GM19240 (cell line): ENCODE measurements around the gene C10orf105.

Experiments used
- DNase-seq: peaks from one replicate; pipeline ENCODE4 v3.0.0; 2011; ENCODE audit warnings: low spot score; ENCODE audit not compliant: insufficient read length

The C10orf105 gene, protein sequence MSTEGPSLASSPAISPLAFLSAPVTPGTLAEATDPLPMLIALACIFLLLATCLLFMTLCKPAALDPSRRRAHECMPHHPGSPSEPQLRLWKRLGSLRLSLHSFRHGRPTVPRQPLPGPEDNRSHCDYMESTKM

DNA sequence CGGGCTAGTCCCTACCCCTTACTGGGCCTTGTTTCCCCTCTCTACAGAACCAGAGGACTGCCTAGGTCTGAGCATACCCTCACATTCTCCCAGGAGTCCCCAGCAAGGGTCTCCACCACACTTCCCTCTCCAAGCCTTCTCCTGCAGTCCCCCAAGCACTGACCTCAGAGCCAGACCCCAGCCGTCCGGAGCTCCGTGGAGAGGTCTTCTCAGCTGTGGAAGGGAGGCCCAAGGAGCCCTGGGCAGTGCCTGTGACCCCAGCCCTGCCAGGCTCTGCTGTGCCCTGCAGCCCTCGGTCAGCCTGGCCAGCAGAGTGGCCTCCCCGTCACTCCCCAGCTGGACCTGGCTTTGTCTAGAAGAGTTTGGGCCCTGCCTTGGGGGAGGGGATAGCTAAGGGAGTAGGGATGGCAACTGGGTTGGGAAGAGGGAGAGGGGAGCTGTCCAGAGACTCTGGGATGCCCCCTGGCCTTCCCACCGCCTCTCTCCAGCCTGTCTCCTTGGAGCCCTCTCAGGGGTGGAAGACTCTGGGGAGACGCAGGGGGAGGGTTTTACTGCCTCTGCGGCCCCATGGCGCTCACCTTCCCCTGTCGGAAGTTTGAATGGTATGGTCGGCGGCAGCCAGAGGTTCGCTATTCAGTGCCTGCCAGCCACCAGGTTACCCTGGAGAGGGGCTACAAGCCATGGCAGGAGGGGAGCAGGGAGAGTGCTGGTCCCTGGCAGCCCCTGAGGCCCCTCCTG, at the start of gene C10orf105:
Gene C10orf105 (minus strand): TSS at position 315 of the 738 bp plus-strand sequence. CDS start 3,441 bp downstream, outside the sequence.
- DNase-seq: no peak

DNA sequence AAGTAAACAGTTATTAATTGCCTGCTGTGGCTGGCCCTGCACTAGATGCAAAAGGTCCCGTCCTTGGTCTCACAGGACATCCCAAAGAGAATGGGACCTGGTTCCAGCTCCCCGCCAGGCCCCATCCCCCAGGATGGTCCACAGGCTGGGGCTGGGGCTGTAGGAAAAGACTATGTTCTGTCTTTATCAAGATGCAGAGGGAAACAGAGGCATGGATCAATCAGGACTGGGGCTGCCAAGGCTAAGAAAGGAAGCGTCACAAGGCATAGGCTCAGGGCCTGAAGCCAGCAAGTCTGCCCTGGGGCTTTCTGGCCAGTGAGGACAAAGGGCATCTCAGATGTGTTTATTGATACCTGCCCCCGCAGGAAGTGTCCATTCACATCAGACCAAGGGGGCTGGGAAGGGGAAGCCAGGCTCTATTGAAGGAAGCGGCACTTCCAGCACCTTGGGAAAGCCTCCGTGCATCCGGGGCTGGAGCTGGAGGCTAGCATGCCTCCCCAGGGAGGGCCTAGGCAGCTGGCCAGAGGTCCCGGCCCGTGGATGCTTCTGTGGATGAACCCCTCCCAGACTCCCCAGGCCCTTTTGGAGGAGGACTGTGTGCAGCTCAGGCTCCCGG, 48.0 kb upstream of the C10orf105 start:
- DNase-seq: no peak

GRCh38 chr10:71766717-71767419, 47.3 kb upstream of the C10orf105 start:
- DNase-seq: no peak

DNA sequence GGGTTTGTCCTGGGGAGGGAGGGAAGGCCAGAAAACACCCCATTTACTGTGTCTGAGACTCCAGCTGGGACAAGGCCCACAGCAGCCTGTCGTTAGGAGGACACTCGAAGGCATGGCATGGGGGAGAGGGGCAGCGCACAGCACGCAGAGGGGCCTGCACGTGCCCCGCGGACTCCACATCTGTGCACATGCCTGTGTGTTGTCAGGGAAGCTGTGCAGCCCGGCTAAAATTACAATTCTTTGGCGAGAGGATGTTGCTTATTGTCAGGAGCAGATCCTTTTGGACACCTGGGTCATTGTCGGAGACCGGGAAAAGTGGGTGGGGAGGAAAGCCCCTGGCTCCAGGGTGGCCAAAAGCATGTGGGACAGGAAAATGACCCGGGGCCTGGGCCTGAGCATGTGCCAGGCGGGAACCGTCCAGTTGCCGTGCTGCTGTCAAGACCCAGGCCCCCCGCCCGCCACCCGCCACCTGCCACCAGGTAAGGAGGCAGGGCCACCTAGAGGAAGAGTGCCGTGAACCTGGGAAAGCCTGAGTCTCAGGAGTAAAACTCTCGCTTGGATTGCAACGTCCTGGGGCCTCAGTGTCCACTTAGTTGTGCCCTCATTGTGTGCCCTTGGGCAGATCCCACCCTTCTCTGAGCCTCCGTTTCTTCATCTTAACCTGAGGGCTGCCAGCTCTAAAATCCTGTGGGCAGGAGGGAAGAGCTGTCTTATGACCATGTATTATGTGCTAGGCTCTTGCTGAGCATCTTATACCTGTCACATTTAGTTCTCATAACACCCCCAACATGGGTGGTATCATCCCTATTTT, 46.5 kb upstream of the C10orf105 start:
- DNase-seq: no peak

GRCh38 chr10:71765176-71765904, 45.8 kb upstream of the C10orf105 start:
- no peak for DNase-seq

GRCh38 chr10:71763352-71764127, 44.0 kb upstream of the C10orf105 start:
- DNase-seq: no peak

- DNase-seq: no peak
Measured at GRCh38 chr10:71762324-71762723, 42.7 kb upstream of the C10orf105 start.

GRCh38 chr10:71761541-71762113, 42.0 kb upstream of the C10orf105 start:
- no peak for DNase-seq

GRCh38 chr10:71761105-71761511, 41.5 kb upstream of the C10orf105 start:
- no peak for DNase-seq

GRCh38 chr10:71757399-71757922, 37.9 kb upstream of the C10orf105 start:
- DNase-seq: no peak

- DNase-seq: no peak
Measured at GRCh38 chr10:71756311-71757191, 37.0 kb upstream of the C10orf105 start.

DNA sequence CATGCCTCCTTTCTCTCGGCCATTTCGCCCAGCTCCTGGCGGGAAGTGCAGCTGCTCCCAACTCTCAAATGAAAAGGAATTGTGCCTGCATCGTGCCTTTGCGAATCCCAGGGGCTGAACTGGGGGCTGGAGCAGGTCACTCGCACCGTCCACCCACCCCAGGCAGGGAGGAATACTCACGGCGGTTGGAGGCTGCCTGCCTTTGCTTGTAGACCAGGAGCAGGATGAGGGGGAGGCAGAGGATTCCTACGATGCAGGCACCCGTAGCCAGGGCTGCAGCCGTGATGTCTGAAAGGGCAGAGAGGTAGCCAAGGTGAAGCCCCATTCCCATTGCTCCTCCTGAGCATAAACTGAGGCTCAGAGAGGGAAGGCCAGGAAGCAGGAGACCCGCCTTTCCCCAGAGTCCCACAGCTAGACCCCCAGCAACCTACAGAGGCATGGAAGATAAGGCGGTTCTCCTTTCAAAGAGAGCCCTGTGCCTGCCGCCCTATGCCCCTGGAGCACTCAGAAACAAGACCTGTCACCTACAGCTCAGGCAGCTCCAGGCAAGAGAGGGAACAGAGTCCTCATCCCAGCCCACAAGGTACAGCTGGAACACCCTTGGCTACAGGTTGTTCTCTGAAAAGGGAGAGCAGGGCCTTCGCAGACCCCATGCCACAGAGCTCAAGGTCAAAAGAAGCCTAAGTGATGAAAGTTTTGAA, 35.8 kb upstream of the C10orf105 start:
- no peak for DNase-seq

- DNase-seq: no peak
Measured at GRCh38 chr10:71754562-71754961, 35.0 kb upstream of the C10orf105 start.

GRCh38 chr10:71753960-71754505, 34.5 kb upstream of the C10orf105 start:
- DNase-seq: no peak

DNA sequence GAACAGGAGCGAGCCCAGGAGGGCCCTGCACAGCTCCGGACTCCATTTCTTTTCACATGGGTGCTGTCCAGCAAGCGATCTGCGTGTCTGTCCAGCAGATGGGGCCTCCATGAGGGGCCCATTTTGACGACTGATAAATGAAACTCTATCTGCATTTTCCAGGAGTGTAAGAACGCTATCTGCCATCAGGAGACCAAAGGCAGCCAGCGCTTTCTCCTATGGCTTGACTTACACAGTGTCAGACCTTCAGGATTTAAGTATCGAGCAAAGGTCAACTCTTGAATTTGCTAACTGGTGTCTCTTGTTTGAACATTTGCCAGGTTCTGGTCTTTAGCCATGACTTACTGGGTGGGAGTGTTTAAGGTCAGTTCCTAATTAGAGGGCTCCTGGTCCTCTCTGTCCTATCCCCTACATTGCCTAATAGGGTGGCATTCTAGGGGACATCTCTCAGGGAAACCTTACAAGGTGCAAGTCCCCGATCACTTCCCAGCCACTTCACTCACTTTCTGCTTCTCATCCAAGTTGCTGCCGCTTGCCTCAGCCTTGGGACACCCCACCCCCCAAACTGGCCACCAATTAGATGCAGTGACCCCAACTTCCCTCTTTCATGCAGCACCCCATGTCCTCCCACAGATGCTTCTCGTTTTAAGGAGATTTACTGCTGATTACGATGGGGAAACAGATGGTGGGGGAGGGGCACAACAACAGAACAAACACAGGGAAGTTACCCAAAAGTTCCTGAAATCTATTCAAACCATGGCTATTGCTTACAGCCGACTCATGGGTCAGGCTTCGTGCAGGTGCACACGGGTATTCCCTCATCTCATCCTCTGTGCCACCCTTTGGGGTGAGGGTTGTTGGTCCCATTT, 33.7 kb upstream of the C10orf105 start:
- no peak for DNase-seq

GRCh38 chr10:71752391-71753090, 33.0 kb upstream of the C10orf105 start:
- DNase-seq: no peak
